Activated CD4-positive, CD25-positive, alpha-beta regulatory T cell (primary cell): ENCODE results near the gene AHR.

Source experiments
- DNase-seq, 4 experiments: peaks; one replicate each; lab custom pipeline; 2025; lab: John Stamatoyannopoulos, UW

Gene AHR

DNA sequence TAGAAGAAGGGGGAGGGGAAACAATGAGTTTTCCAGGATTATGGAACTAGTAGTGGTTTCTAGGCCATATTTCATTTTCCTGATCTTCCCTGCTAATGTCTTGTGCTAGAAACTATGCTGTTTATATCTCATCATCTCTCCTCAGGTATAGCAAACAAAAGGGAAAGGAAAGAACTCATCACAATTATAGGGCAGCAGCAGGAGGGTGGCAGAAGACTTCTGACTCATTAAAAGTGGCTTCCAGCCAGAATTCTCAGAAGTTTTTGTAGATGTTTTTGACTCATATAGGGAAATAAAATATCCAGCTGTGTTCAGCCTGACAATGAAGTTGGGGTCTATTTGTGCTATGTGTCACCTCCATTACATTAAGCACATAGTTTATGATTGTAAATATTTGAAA lies 6.5 kb downstream of the AHR start:
- DNase-seq = no peak

DNA sequence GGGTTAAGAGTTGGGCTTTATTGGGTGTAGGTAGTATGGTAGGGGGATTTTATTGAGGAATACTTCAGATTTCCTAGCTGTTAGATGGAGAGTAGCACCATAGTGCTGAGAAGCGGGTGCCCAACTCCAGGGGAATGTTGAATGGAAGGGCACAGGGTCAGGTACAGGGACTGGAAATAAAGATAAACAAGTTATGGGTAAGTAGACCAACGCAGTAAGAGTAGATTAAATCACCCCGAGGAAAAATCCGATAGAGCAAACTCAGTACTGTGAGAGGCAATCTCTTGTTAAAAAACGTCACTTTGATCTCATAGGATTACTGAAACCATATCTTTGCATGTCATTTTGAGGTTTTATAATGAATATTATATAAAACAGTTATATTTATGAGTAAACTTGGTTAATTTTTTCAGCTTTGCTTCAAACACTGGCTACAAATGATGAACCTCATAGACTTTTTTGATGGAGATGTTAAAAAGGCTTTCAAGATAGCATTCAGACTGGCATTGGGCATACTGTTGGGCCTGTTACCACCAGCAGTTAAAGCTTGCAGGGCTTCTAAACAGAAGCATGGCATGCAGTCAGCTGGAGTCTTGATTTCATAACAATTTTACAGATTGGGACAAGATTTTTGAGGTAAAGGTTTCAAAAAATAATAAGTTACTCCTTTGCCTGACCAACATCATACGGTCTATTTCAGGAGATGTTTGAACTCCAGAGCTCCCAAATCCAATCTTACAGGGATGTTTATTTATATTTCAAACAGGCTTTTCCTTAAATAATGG lies 7.1 kb downstream of the AHR start:
- DNase-seq = no peak

DNA sequence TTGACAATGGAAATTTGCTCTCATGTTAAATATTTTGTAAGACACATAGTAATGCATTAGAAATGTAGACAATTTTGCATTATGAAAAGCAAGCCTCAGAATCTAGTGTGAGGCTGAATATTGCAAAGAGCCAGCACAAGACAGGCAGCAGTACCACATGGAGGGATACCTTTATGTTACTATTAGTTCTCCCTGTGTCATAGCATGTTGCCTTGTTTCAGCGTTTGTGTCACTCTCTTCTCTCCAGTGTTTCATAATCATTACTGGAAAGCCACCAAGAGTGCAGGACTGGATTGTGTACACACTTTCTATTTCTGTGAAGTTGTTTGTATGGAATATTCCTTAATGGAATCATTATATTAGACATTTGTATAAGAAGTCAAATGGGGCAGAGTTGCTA lies 8.5 kb downstream of the AHR start:
- DNase-seq = no peak

DNA sequence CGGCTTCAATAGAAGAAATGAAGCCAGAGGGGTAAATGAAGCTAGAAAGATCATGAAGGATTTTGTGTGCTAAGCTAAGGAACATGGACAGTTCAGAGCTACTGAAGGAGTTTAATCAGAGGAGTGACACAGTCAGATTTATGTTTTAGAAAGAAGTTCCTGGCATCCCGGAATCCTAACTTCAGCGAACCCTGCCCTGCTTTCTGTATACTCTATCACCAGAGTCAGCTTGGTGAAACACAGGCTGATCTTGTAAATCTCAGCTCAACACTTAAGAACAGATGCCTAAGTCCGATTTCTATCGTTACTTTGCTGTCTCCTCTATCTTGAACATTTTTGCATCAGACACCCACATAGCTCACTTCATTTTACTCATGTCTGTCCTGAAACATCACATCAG lies 9.1 kb downstream of the AHR start:
- no peak for DNase-seq

DNA sequence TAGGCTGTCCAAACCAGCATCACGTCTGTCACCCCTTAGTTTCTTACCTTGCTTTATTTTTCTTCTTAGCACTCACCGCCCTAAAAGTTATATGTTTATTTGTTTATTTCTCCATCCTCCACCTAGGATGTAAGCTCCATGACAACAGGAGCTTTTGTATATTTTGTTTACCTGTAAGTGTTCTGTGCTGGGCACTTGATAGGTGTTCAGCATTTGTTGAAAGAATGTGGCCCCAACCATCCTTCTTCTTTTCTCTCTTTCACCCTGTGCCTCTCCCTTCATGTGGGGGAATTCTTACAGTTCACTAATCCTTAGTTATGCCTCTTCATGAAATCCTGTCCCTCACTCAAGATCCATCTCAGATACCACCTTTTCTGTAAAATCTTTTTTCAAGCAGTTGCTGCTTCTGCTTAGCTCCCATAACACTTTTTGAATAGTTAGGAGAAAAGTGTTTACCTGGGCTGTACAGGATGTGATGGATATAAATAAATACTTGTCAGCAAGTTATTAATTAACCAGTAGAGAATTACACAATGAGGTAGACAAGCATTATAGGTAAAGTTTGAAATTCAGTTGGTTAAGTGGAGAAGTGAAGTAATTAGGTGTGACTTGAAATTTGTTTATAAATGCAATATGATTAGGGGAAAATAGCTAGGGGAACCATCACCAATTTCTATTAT lies 9.7 kb downstream of the AHR start:
- DNase-seq = no peak

DNA sequence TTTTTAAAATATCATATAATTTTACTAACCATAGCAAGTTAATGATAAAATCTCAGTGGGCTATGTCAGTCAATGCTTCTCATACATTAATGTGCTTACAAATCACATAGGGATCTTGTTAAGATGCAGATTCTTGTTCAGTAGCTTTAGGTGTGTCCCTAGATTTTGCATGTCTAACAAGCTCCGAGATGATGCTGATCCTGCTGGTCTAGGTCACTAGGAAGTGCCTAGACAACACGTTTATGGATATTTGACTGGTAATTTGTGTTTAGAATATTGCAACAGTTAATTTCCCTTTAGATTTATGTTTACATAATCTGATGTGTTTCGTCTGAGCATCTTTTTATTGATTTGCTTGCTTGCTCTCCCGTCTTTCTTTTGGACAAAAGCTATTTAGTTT lies 12.7 kb downstream of the AHR start:
- DNase-seq = no peak

DNA sequence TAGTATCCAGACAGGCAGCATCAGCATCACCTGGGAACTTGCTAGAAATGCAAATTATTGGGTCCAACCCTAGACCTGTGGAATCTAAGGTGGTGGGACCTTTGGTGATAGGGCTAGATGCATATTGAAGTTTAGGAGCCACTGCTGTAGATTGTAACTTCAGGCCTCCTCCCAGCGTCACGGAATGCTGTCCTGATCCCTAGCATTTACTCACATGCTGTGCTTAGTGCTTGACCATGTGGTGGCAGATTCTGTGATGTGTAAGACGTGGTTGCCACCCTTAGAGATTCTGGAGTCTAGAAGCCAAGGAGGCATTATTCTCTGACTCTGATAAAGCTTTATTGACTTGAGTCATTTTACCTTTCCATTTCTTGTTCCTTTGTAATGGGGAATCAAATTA lies 13.5 kb downstream of the AHR start:
- no peak for DNase-seq

DNA sequence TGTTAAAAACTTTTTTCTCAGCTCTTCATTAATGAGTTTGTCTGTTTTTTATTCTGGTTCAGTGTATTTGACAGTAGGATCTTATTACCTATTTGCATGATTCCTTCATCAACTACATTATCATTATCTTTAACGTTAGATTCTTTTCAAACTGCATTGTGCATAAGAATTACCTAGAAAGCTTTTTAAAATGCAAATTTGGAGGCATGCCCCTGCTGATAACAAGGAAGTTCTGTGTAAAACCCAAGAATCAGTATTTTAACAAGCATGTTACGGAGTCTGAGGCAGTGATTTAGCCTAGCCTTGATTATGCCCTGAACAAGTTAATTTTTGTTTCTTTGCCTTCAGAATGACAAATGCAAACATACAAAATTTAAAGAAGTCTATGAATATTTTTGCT lies 14.2 kb downstream of the AHR start:
- no peak for DNase-seq

DNA sequence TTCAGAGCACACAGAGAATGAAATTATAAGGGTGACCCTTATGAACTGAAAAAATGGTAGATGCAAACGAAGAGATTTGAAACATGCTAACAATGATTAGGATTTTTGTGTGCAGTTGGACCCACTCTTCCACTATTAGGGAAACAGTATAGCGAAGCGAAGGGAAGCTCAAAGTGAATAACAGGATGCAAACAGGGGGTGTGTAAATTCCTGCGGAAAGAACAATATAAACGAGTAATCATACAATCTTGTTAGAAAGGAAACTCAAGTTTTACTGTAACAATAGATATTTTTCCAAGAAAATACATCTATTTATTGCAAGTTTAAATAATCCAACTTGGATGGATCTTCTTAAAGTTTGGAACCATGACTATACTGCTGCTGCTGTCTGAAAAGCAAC lies 14.7 kb downstream of the AHR start:
- DNase-seq = no peak

DNA sequence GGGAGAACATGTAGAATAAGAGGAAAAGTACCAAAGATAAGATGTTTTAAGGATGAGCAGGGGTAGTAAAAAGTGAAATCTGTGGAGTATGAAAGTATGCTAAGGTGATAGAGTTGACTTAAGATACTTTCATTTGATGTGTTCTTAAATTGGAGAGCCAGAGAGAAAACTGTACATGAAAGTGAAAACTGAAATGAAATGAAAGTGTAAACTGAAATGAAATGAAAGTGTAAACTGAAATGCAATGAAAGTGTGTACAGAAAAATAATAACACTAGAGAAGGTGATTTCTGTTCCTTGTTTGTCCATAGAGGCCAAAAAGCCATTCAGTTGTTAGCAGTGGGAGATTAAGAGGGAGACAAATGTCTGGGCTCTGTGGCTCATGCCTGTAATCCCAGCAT lies 17.5 kb downstream of the AHR start:
- no peak for DNase-seq

DNA sequence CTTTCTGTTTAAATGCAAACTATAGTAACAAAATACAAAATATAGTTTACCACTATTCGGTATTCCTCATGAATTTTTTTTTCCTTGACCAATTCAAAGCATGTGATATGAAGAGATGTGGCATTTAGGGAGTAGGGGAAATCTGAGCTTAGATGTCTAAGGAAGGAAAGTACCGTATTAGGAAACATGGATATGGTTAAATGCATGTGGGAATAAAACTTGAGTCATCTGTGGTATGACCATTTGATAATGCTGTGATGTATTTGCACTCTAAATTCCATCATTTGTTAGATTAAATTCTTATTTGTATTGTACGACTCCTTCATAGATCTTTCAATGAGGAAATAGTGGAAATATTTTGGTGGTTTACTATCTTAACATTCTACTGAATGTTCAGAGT lies 19.7 kb downstream of the AHR start:
- no peak for DNase-seq

DNA sequence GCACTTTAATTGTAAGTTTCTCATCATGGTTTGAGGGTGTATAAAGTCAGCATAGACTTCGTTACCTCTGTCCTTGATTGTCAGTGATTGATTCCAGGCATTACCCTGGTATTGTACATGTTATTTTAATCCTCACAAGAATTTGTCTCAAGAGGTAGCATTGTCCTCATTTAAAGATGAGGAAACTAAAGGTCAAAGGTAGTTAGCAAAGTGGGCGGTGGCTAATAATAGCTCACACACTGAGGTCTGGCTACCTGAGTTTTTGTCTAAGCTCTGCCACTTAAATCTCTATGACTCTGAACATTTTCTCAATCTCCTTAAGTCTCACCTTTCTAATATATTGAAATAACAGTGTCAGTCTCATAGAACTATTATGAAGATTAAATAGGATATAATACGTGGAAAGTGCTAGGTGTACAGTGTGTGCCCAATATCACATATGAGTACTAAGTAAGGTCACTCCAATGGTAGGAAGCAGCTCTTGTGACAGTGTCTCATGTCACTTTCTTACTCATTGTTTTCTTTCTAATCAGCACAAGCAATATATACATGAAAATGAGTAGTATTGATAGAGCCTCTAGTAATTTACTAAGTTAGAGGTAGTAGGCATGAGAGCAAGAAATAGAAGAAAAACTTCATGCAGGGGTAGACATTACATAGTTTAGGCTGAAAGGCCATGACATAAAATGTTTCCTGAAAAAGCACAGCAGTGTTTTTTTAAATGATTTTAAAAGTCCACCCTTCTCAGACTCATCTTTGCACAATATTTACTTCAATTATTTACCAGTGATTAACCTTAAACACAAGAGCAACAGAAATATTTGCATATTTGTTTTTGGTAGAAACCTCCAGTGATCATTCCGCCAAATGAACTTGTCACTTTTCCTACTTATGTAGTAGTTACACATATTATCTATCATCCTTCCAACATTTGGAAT lies 21.0 kb downstream of the AHR start:
- DNase-seq = no peak

DNA sequence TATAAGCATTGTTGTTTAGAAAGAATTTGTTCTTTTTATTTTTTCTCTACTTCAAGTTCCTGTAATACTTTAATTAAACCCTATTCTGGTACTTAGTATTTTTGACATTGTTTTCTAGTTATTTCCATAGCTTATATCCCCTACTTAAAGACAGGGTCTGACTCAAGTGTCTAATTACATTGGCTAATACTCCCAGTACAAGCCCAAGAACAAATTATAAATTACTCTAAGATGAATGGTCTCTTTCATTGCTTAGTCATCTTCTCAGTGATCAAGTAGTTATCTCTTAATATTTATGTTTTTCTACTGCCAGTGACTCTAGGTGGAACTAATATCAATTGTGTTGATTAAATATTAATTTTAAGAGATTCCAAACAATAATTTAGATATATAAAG lies 21.6 kb downstream of the AHR start:
- no peak for DNase-seq

DNA sequence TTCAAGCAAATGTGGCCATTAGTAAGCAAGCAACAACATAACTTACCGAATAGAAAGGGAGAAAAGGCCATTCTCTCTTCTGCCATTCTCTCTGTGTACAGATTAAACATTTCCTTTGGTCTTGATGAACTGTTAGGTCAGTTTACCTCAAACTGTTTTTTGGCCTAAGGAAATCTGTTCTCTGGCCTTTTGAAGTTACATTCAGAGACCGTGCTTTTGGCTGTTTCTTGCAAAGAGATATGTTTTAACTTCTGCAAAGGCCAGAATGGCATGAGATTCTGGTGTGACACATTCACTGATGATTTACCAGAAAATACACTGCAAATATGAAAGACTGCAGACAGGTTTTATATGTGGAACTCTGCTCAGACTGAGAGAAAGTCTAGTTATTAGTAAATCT lies 22.2 kb downstream of the AHR start:
- no peak for DNase-seq

DNA sequence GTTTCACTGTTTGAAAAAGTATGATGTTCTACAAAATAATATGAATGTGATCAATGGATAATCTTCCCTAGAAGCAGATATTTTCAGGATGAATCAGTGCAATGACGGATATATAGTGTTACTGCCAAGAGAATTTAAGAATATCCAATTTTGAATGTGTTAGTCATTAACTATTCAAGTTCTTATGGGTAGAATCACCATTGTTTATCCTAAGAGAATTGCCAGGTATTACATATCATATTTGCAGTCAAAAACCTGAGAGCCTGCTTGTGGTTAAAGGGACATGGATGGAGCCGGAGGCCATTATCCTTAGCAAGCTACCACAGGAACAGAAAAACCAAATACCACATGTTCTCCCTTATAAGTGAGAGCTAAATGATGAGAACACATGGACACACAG lies 26.9 kb downstream of the AHR start:
- no peak for DNase-seq

DNA sequence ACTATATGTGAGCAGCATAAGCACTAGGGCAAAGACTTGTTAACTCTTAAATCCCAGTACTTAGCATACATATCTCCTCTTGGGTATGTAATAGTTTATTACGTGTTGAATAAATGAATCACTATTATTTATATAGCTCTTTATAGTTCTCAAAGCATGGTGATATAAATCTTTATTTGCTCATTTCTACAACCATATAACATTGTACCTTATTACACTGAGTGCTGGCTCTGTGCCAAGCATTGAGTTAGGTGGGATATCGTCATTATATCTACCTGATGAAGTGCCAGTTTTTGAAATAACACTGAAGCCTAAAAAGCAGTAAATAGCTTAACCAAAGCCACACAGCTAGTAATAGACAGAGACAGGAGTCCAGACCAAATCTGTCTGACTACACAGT lies 27.9 kb downstream of the AHR start:
- DNase-seq = no peak

DNA sequence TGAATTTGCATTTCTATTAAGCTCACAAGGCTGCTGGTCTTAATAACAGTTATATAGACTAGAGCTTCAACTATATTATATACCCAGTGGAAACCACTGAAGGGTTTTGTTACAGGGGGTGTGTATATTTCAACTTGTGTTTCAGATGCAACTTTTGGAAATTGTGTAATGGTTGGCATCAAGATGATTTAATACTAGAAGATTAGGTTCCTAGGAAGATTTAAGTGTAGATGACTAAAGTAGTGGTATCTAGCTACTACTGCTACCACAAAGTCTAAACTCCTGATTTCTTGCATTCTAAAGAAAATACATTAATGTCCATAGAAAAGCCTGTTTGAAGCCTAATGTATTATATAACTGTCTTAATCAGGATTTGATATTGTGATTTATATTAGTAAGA lies 30.2 kb downstream of the AHR start:
- no peak for DNase-seq

DNA sequence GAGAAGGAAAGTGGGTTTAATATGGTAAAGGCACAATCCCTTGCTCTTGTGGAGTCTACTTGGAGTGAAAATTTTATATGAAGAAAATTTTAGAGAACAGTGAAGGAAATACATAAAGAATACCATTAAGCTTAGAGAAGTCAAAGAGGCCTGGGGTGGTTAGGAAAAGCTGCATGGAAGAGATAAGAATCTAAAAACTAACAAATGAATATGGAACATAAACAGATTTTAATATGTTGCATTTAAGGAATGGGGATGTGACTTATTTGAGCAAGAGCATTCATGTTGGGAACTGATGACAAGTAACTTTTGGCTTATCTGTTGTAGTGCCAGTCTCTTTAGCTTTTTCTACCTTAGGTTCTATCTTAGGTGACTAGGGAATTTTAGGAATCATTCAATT lies 31.0 kb downstream of the AHR start:
- no peak for DNase-seq

DNA sequence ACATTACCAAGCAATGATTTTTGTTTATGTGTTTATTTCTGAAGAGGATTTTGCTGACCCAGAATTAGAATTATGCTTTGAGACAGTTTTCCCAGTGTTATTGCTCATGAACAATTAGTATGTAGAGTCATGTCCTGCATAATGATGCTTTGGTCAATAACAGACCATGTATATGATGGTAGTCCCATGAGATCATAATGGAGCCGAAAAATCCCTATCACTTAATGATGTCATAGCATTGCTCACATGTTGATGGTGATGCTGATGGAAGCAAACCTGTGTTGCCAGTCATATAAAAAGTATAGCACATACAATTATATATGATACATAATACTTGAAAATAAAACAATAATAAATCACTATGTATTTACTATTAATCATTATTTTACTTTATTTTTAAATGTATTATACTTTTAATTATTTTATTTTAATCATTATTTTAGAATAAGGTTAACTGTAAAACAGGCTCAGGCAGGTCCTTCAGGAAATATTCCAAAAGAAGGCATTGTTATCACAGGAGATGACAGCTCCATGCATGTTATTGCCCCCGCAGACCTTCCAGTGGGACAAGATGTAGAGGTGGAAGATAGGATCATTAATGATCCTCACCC lies 33.5 kb downstream of the AHR start:
- no peak for DNase-seq

DNA sequence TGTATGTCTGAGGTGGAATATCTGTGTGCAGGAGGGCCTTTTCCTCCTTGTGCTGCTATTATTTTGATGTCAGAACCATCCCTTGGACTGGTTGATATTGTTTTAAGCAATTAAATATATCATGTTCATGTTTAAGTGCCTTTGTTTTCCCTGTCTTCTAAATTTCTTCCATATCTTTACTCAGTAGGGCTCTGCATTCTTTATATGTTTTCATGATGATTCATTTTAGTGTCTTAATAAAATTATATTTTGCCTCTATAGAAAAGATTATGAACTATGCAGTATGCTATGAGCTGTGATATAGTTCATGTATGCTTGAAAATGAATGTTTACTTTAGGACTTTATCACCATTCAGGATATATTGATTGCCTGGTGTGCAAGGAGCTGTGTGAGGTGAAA lies 34.8 kb downstream of the AHR start:
- DNase-seq = no peak

DNA sequence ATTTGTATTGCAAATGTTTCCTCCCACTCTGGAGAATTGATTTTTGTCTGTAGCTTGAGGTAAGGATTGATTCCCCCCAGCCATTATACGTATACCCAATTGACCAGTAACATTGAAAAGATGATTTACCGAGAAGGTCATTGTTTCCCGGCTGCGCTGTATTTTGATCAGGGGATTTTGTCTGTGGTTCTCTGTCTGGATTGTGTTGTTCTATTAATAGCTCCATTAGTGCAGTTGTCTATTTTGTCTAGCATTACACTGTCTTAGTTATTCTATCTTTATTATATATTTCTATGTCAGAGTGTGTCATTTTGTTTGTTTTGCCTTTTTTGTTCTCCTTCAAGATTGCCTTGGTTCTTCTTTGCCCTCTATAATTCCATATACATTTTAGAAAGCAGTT lies 37.7 kb downstream of the AHR start:
- no peak for DNase-seq

DNA sequence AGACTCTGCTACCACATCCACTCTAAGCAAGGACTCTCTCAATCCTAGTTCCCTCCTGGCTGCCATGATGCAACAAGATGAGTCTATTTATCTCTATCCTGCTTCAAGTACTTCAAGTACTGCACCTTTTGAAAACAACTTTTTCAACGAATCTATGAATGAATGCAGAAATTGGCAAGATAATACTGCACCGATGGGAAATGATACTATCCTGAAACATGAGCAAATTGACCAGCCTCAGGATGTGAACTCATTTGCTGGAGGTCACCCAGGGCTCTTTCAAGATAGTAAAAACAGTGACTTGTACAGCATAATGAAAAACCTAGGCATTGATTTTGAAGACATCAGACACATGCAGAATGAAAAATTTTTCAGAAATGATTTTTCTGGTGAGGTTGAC lies 40.7 kb downstream of the AHR start:
- DNase-seq = no peak

DNA sequence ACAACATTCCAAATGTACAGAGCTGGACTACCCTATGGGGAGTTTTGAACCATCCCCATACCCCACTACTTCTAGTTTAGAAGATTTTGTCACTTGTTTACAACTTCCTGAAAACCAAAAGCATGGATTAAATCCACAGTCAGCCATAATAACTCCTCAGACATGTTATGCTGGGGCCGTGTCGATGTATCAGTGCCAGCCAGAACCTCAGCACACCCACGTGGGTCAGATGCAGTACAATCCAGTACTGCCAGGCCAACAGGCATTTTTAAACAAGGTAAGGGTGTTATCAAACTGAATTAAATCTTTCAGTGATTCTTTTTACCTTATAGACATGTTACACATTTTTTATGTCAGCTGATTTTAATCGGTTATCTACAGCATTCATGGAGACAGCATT lies 41.5 kb downstream of the AHR start:
- no peak for DNase-seq
